Measurements from ENCODE around the gene HDAC2.
"Not testable (repeated sequence)": the region's sequence is repeated elsewhere in the genome, so short reads cannot be mapped to it uniquely, and the experiment has no call there.

HDAC2 gene

DNA sequence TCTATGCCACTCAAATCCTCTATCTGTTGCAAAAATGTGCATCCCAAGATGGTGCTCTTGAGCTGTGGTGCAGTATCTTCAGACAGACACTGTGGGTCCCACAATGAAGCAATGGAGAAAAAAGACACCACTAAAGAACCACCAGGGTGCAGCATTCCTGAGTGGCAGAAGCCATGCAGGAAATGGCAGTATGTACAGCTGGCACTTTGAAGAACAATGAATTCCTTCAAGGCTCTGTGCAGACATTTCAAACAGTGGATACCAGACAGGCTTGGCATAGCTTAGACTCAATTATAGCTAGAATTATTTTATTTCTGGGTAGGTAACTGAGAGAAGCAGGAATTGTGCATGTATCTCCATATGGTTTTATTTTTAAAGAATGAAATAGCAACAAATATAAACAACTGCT, 24.0 kb upstream of the HDAC2 start:
- Mint-ChIP-seq H3K9me3 (peaks cover 3 to 4% of the 10 kb centered on the region in 2 donors), H3K4me1 (peaks cover 0 to 5% of the 10 kb centered on the region in 2 donors), H3K4me3 (no peak overlapping the region), H3K36me3 (no peaks in the 10 kb centered on the region), H3K27ac (no peak overlapping the region), H3K27me3 (peaks cover 0 to 15% of the 10 kb centered on the region in 2 donors)
- DNase-seq (no peak), ATAC-seq (replicated peaks) (peak; percentile 52 to 68)

DNA sequence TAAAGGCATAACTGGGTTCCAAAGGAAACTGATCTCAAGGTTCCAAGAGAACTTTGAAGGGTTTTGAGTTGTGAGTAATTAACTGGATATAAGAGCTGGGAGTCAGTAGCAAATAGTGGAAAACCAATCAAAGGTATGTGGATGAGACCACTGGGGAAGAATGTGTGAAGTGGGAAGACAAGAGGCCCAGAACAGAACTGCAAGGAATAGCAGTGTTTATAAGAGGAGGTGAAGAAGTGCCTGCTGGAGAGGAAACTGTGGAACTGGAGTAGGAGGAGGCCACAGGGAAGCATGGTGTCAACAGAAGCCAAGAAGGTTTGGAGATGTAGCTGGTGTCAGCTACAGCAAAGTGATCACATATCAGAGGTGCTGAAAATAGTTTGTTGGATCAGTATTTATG, 18.7 kb upstream of the HDAC2 start:
- peaks cover 9 to 22% of the 10 kb centered on the region in 2 donors for H3K27me3 Mint-ChIP-seq
- no peak overlapping the region for H3K27ac Mint-ChIP-seq
- peaks cover 0 to 1% of the 10 kb centered on the region in 2 donors for H3K4me1 Mint-ChIP-seq
- DNase-seq = no peak
- H3K9me3 Mint-ChIP-seq = peaks cover 8 to 11% of the 10 kb centered on the region in 2 donors
- H3K4me3 Mint-ChIP-seq = no peak overlapping the region
- no peaks in the 10 kb centered on the region for H3K36me3 Mint-ChIP-seq
- no peak for ATAC-seq (replicated peaks)

DNA sequence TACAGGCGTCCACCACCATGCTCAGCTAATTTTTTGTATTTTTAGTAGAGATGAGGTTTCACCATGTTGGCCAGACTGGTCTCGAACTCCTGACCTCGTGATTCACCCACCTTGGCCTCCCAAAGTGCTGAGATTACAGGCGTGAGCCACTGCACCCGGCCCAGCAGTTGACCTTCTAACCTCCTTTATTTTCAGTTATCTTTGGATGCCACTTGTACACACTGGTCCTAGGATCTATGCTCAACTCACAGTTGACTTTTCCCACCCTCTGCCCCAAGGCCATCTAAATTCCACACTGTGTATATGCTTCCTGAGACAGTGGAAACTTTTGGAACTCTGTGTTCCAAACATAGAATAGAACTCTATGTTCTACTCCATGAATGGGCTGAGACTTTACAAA, 11.7 kb upstream of the HDAC2 start:
- not testable (repeated sequence) for ATAC-seq (replicated peaks); H3K27ac Mint-ChIP-seq; H3K27me3 Mint-ChIP-seq; H3K36me3 Mint-ChIP-seq; H3K4me3 Mint-ChIP-seq; DNase-seq; H3K9me3 Mint-ChIP-seq
- peaks cover 7 to 26% of the 10 kb centered on the region in 2 donors for H3K4me1 Mint-ChIP-seq

GRCh38 chr6:113982055-113982550, 11.2 kb upstream of the HDAC2 start:
- H3K27me3 Mint-ChIP-seq = peaks cover 0 to 4% of the 10 kb centered on the region in 2 donors
- no peak overlapping the region for H3K27ac Mint-ChIP-seq
- H3K36me3 Mint-ChIP-seq = no peaks in the 10 kb centered on the region
- no peak for DNase-seq
- no peak overlapping the region for H3K4me3 Mint-ChIP-seq
- ATAC-seq (replicated peaks) = no peak
- H3K9me3 Mint-ChIP-seq = peaks cover 3 to 4% of the 10 kb centered on the region in 2 donors
- peaks cover 7 to 26% of the 10 kb centered on the region in 2 donors for H3K4me1 Mint-ChIP-seq

DNA sequence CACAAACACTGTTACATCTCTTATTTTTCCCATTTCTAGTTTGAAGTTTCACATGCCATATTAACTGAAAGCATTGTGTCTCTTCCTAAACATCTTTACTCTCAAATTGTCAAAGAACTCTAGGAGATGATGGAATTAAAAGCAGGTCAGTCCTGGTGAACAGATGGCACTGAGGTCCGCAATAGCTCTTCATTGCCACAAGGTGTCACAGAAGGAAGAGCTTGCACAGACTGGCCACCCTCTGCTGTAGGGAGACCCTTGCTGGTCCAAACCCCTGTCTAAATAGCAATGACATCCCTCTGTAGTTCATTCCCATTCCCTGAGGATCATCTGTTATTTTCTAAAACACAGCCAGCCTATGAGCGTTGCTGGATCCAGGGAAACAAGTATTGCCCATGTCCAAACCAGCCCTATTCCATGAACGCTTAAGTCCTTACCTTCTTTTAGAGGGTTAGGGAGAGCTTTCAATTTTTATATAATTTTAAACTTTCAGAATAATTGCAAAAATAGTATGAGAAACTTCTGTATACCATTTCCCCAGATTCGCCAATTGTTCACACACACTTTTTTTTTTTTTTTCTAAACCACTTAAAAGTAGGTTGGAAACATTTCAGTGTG, 10.1 kb upstream of the HDAC2 start:
- H3K27me3 Mint-ChIP-seq = peaks cover 0 to 4% of the 10 kb centered on the region in 2 donors
- DNase-seq (no peak), ATAC-seq (replicated peaks) (peak; percentile 40 to 51)
- H3K27ac Mint-ChIP-seq = no peak overlapping the region
- H3K9me3 Mint-ChIP-seq = peaks cover 0 to under 1% of the 10 kb centered on the region in 2 donors
- H3K4me3 Mint-ChIP-seq = no peak overlapping the region
- no peaks in the 10 kb centered on the region for H3K36me3 Mint-ChIP-seq
- peaks cover 11 to 33% of the 10 kb centered on the region in 2 donors for H3K4me1 Mint-ChIP-seq

DNA sequence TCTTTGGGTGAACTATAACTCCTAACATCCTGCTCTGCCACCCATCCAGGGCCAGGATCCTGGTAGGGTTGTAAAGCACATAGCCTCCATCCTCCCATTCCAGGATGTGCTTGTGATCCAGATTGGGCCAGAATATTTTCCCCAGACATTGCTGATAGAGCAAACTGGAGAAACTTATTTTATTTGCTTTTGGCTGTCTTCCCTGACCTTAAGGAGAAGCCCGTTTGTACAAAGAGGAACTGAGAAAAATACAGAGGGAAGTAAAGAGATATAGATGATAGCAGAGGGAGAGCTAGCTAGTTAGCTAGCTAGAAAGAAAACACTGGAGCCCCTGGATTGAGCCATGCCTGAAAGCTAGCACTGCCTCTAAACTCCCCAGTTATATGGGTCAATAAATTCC, 9.0 kb upstream of the HDAC2 start:
- DNase-seq (no peak), ATAC-seq (replicated peaks) (peak; percentile 83 to 90)
- Mint-ChIP-seq H3K9me3 (no peaks in the 10 kb centered on the region), H3K27me3 (peaks cover 0 to 3% of the 10 kb centered on the region in 2 donors), H3K4me3 (peak overlapping the region in 1 of 2 donors; percentile 32), H3K4me1 (peaks cover 12 to 35% of the 10 kb centered on the region in 2 donors), H3K27ac (peak overlapping the region; percentile 79), H3K36me3 (no peaks in the 10 kb centered on the region)

DNA sequence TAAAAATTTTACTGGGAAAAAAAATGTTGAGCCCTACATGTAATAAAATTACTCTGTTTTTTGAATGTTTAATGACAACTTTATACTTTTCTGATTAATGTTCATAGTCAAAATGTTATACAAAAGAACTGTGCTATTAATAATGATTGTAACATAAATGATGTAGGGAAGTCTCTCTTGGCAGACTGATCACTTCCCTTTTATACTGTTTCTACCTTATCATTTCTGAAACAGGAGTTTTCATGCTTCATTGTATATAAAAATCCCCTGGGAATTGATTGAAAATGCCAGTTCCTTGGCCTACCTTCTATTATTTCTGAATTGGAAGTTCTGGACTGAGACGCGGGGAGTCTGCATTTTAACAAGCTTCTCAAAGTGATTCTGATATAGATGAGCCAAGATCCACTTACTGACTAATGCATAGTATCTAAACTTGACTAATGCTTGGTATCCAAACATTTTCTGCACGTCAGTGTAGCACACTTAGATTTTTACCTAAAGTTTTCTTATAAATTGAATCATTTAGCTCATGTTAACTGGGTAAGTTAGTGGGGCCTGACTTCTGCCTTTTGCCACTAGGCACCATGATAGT, 7.2 kb upstream of the HDAC2 start:
- Mint-ChIP-seq H3K36me3 (no peaks in the 10 kb centered on the region), H3K9me3 (no peaks in the 10 kb centered on the region), H3K27me3 (no peaks in the 10 kb centered on the region), H3K4me1 (peaks cover 12 to 35% of the 10 kb centered on the region in 2 donors), H3K27ac (no peak overlapping the region), H3K4me3 (no peak overlapping the region)
- DNase-seq = no peak
- peak; percentile 79 to 81 for ATAC-seq (replicated peaks)

GRCh38 chr6:113976806-113977205, 5.9 kb upstream of the HDAC2 start:
- no peaks in the 10 kb centered on the region for H3K9me3 Mint-ChIP-seq
- no peak for DNase-seq

GRCh38 chr6:113971741-113972140, 793 bp upstream of the HDAC2 start:
- Mint-ChIP-seq H3K36me3 (no peaks in the 10 kb centered on the region), H3K4me1 (peaks cover 20 to 44% of the 10 kb centered on the region in 2 donors), H3K9me3 (no peaks in the 10 kb centered on the region), H3K27ac (peak overlapping the region; percentile 62), H3K27me3 (no peaks in the 10 kb centered on the region), H3K4me3 (peak overlapping the region; percentile 41 to 93)
- ATAC-seq (replicated peaks) (no peak), DNase-seq (no peak)

More at GRCh38 chr6:113976806-113977205, 5.9 kb upstream of the HDAC2 start:
- H3K27me3 Mint-ChIP-seq = no peaks in the 10 kb centered on the region
- no peak overlapping the region for H3K27ac Mint-ChIP-seq
- H3K4me3 Mint-ChIP-seq = no peak overlapping the region
- no peaks in the 10 kb centered on the region for H3K36me3 Mint-ChIP-seq
- H3K4me1 Mint-ChIP-seq = peaks cover 12 to 42% of the 10 kb centered on the region in 2 donors
- ATAC-seq (replicated peaks) = no peak

GRCh38 chr6:113969888-113970804, 802 bp downstream of the HDAC2 start:
- peak; percentile 54 for ATAC-seq (replicated peaks)
- peak; percentile 43 for DNase-seq
- H3K4me1 Mint-ChIP-seq = peaks cover 17 to 44% of the 10 kb centered on the region in 2 donors
- H3K27ac Mint-ChIP-seq = peak overlapping the region; percentile 96
- H3K36me3 Mint-ChIP-seq = peaks cover 0 to 1% of the 10 kb centered on the region in 2 donors
- no peaks in the 10 kb centered on the region for H3K27me3 Mint-ChIP-seq
- H3K4me3 Mint-ChIP-seq = peak overlapping the region; percentile 93 to 99
- H3K9me3 Mint-ChIP-seq = no peaks in the 10 kb centered on the region

DNA sequence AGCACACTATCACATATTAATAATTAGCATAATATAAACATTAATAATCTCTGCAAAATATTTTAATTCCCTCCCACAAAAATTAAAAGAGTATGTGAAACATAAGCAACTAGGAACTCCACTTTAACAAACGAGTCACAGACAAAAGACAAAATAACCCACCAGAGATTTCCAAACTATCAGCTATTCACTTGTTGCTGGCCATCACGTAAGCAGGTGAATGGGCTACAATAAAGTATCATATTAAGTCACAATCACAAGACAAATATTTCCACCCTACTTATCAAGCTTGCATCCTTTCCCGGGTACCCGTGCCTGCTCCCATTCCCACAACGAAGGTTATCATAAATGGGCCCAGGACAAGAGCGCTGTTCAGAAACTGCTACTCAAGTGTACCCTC, 2.5 kb downstream of the HDAC2 start:
- Mint-ChIP-seq H3K27ac (no peak overlapping the region), H3K9me3 (no peaks in the 10 kb centered on the region), H3K27me3 (no peaks in the 10 kb centered on the region), H3K4me3 (peak overlapping the region; percentile 39 to 99), H3K36me3 (peaks cover 0 to 1% of the 10 kb centered on the region in 2 donors), H3K4me1 (peaks cover 23 to 54% of the 10 kb centered on the region in 2 donors)
- DNase-seq (no peak), ATAC-seq (replicated peaks) (no peak)

- no peak for ATAC-seq (replicated peaks)
- Mint-ChIP-seq H3K27me3 (no peaks in the 10 kb centered on the region), H3K4me3 (no peak overlapping the region), H3K36me3 (peaks cover 0 to 1% of the 10 kb centered on the region in 2 donors), H3K9me3 (no peaks in the 10 kb centered on the region), H3K27ac (no peak overlapping the region), H3K4me1 (peaks cover 23 to 54% of the 10 kb centered on the region in 2 donors)
- DNase-seq = no peak
These were observed 3.2 kb downstream of the HDAC2 start for GRCh38 chr6:113967777-113968176.

- ATAC-seq (replicated peaks) = peak; percentile 73 to 76
- H3K27me3 Mint-ChIP-seq = no peaks in the 10 kb centered on the region
- peaks cover 12 to 44% of the 10 kb centered on the region in 2 donors for H3K4me1 Mint-ChIP-seq
These were observed 10.2 kb downstream of the HDAC2 start for GRCh38 chr6:113960795-113961194.

DNA sequence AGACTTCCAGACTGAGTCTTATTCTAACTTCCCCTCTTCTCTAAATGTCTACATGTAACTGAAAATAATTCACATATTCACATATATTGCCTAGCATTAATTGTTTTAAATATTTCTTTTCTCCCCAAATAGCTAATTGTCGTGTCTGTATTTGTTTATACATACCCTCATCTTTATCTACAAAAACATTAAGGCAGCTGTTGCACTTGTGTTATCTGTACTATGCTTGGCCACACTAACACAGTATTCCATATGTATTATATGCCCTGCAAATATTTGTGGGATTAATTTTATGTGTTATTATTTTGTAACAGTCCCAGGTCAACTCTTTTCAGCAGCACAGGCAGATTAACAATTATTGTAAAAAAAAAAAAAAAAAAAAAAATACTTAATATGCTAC, 11.7 kb downstream of the HDAC2 start:
- Mint-ChIP-seq H3K27me3 (no peaks in the 10 kb centered on the region), H3K27ac (no peak overlapping the region), H3K9me3 (no peaks in the 10 kb centered on the region), H3K4me1 (peaks cover 6 to 31% of the 10 kb centered on the region in 2 donors), H3K4me3 (no peak overlapping the region), H3K36me3 (peaks cover 14 to 21% of the 10 kb centered on the region in 2 donors)
- DNase-seq (no peak), ATAC-seq (replicated peaks) (no peak)

More at GRCh38 chr6:113960795-113961194, 10.2 kb downstream of the HDAC2 start:
- H3K27ac Mint-ChIP-seq = no peak overlapping the region
- no peaks in the 10 kb centered on the region for H3K9me3 Mint-ChIP-seq
- DNase-seq = no peak
- no peak overlapping the region for H3K4me3 Mint-ChIP-seq
- peaks cover 9 to 17% of the 10 kb centered on the region in 2 donors for H3K36me3 Mint-ChIP-seq

Measured in stimulated activated naive B cell treated with anti-CD40 and anti-IgM and Interleukin-4, amounts not matched to agents 10 μg/mL and 1 μg/mL and 100 μg/mL, for 72 hours (primary cell).